Measurements from ENCODE around the gene TNFAIP8L1.

The TNFAIP8L1 gene

GRCh38 chr19:4682417-4683200 is 43.3 kb downstream of the TNFAIP8L1 start:
- no peak for DNase-seq

GRCh38 chr19:4684312-4685095 is 45.2 kb downstream of the TNFAIP8L1 start:
- no peak for DNase-seq

DNA sequence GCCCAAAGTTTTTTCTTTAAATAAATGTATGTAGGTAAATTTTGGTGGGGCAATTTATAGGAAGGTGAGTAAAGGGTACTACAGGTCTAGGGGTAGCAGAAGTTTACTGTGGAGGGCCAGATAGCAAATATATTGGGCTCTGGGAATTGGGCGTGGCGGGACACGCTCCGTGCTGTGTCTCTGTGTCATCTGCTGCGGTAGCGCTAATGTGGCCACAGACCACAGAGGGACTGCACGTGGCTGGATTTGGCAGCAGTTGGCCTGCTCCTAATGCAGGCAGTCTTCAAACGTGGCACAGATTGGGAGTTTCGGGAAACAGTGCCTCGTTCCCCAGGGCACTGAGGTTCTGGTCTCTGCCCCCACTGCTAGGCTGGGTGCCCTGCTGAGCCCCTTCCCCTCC is 47.4 kb downstream of the TNFAIP8L1 start:
- no peak for DNase-seq

GRCh38 chr19:4687396-4687795 is 48.1 kb downstream of the TNFAIP8L1 start:
- DNase-seq, result no peak

DNA sequence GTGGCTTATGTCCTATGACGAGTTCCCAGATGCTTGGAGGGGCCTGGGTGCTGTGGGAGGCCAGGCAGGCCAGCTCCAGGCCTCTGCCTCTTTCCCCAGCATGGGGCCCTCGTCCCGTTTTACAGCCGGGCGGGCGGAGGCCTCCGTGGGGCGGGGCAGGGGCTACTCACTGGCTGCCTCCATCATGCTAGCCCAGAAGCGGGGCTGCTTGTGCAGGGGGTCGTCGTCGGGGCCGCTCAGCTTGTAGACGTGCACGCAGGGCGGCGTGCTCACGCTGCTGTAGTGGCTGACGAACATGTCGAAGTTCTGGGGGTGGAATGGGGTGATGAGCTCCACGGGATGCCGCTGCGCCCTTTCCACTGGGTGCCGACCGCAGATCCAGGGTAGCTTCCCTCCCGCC is 49.3 kb downstream of the TNFAIP8L1 start:
- DNase-seq, result no peak

DNA sequence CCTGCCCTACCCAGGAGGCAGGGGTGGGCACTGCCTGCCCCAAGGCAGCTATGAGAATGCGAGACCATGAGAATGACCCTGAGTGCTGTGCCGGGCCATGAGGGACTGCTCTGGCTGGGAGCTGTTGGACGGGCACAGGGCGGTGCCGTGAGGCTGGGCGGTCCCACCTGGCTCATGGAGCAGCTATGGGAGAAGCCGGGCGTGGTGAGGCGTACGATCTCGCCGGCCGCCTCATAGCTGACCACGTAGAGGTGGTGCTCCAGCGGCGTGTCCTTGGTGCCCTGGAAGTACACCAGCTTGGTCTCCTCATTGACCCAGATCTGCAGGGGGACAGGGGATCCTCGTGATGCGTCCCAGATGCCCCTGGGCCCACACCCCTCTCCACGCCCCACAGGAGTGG is 50.1 kb downstream of the TNFAIP8L1 start:
- DNase-seq, result no peak

- no peak for DNase-seq
These were observed 51.0 kb downstream of the TNFAIP8L1 start for GRCh38 chr19:4690361-4690760.

DNA sequence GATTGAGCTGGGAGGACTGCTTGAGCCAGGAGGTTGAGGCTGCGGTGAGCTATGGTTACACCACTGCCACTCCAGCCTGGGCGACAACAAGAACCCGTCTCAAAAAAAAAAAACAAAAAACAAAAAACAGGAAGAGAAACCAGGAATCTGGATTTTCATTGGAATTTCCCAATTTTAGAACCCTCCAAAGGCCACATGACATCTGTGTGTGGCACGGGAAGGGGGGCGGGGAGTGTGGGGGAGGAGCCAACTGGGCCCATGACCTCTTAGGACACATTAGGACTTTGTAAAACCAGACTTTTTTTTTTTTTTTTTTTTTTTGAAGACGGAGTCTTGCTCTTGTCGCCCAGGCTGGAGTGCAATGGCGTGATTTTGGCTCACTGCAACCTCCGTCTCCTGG is 52.1 kb downstream of the TNFAIP8L1 start:
- DNase-seq, result no peak

DNA sequence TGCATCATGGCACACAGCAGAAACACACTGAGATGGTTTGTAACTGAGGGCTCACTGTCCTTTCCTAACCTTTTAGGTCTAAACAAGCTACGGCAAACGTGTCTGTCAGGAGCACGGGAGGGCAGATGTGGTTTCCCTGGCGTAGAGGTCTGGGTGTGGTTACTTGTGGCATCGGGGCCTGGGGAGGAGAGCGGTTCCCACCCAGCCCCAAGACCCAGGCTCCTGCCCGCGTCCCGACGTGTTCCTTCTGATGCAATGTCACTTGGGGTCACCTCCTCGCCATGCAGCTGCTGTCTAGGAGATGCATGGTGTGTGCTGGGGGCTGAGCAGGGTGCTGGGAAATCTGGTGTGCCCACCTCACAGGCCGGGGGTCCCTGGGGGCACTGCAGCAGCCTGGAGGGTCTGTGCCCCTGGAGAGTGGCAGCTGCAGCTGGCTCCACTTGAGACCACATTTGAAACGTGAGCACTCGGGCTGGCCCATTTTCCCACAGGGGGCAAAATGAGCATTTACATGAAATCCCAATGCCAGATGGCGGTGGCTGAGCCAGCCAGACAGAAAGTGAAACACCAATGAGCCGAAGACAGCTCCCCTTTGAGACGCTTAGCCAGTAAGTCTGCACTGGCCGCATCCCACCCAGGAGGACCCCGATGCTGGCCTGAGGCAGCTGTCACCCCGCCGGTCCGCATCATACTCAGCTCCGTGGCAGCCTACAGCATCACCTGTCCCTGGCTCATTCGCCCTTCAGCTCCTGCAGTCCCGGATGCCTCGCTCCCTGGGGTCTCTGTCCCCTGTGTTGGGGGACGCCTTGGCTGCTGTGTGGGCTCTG is 53.1 kb downstream of the TNFAIP8L1 start:
- no peak for DNase-seq

- DNase-seq, result no peak
These were observed 53.7 kb downstream of the TNFAIP8L1 start for GRCh38 chr19:4693078-4693350.

DNA sequence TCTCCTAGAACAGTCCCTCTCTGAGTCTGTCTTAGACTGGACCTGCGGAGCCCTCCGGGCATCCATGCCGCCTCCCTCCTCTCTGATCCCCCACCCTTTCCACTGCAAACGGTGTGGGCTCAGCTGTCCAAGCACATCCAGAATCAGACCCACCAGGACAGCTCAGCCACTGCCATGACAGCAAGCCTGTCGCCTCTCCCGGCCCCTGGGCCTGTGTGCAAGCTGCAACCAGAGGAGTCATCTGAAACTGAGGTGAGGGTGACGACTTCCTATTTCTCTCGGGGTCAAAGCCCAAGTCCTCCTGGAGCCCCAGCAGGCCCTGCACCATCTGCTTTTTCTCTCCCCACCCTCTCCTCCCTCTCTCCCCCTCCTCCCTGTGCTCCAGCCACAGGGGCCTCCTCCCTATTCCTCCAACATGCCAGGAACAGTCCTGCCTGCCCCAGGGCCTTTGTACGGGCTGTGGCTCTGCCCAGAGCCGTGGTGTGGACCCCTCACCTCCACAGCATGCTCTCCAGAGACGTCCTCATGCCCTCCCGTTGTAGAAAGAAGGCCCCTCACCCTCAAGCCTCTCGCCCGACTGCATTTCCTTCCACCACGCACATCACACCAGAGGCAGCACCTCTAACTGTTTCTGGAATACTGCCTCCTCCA is 54.3 kb downstream of the TNFAIP8L1 start:
- DNase-seq, result no peak

DNA sequence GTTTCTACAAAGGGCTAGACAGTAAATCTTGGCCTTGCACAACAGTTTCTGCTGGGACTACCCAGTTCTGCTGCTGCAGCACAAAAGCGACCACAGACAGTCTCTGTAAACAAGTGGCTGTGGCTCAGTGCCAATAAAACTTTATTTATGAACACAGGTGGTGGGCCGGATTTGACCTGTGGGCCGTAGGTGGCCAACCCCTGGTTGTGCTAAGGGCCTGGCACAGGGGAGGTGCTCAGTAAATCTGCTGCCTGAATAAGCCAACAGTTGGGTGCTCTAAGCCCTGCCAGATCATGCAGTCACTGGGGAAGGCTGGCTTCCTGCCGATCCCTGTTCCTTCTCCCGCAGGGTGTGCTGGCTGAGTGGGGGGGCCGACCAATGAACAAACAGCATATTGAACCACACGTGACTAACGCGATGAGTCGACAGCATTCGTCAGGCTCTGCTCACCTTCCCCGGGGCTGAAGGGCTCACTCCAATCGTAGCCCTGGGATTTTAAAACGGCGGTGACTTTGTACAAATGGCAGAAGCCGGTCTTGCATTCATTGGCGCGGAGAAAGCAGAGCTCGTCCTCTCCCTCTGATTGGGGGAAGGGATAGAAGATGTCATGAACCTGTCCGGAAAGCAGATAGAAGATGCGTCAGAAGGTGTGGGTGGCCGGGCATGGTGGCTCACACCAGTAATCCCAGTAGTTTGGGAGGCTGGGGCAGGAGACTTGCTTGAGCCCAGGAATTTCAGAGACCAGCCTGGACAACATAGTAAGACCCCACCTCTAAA is 55.1 kb downstream of the TNFAIP8L1 start:
- DNase-seq, result no peak

DNA sequence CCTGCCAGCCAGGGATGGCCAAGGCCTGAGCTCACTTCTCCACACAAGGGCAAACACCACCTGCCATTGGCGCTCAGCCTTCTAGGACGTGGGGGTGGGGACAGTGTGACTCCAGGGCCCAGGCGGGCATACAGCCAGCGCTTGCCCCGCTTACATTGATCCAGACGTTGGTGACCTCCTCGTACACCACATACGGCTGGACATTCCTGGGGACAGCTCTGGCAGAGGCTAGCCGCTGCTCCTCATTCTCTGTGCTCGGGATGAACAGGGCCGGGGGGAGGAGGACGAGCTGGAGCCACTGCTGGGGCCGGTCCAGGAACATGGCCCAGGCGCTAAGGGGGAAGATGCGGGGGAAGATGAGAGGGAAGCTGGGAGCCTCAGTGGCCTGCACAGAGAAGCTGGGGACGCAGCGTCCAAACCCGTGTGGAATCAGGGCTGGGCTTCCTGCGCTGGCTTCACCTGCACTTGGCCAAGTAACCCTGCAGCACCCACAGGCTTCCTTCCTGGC is 56.0 kb downstream of the TNFAIP8L1 start:
- no peak for DNase-seq

- no peak for DNase-seq
These were observed 58.0 kb downstream of the TNFAIP8L1 start for GRCh38 chr19:4697304-4697703.

DNA sequence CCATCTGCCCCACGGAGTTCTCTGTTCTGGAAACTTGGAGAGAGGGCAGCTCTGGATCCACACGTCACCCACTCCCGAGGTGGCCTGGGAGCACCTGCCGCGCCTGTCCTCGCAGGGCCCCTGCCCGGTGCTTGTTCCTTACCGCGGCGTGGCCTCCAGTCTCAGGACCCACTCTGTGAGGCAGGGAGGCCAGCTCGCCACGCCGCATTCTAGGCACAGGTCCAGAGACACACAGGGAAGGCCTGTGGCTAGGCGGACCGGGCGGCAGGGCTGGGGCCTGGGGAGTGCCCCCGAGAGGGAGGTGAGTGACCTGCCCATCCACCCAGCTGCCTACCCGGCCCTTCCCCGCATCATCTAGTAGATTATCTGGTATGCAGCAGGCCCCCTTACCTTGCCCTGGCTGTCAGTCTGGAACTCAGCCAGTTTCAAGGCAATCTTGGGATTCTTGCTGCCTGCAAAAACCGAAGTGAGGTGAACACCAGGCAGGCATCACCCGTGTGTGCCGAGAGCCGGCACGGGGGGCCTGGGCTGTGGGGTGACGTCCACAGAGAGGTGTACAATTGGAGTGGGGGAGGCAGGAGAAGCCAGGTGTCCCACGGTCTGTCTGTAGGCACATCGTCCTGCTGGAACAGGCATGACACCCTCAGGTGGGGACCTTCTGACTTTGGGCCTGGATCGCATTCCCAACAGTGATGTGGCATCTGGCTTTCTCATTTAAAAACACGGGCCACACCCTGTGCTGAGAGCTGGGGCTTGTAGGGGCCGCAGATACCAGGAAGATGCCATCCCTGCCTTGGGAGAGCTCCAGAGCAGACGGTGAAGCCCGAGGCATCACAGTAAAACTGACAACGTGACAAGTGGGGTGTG is 60.7 kb downstream of the TNFAIP8L1 start:
- no peak for DNase-seq

- no peak for DNase-seq
These were observed 61.3 kb downstream of the TNFAIP8L1 start for GRCh38 chr19:4700693-4700970.

DNA sequence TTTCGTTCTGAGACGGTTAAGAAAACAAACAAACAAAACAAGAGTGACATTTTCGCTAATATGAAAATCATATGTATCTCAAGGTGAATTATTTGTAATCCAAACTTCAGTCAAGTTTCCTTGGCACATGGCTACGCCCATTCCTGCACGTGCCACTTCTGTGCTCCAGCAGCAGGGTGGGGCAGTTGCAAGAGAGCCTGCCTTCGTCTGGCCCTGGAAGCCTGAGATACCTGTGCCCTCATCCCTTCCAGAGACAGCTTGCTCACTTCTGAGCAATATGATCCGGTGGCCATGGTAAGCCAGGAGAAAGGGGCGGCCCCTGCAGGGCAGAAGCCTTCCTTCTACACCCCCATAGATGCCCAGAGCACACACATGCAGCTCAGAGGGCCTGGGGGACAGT is 62.2 kb downstream of the TNFAIP8L1 start:
- no peak for DNase-seq

DNA sequence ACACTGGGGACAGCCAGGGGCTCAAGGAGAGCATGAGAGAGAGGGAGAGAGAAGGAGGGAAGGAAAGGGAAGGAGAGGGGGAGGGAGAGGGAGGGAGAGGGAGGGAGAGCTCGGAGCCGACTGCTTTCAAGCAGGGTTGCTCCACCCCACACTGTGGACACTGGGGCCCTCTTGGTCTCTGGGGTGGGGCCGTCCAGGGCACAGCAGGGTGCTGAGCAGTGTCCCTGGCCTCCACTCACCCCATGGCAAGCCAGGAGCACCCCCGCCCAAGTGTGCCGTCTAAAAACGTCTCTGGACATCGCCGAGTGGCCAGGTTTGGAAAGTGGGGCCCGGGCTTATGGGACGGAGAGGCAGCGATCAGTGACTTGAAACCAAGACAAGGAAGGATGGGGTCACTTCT is 63.4 kb downstream of the TNFAIP8L1 start:
- no peak for DNase-seq

GRCh38 chr19:4703671-4704316 is 64.5 kb downstream of the TNFAIP8L1 start:
- DNase-seq, result no peak

- no peak for DNase-seq
These were observed 65.0 kb downstream of the TNFAIP8L1 start for GRCh38 chr19:4704317-4704673.
